Muscle layer of duodenum (tissue), 2 donors: ENCODE data around the gene COX14.
A peak's percentile ranks its signal among the peaks of the same experiment; 100 is the strongest.

Experiments used
- H3K27ac ChIP-seq: one replicate; pipeline ENCODE4 v1.7.0; 2013; ENCODE audit warnings: mild to moderate bottlenecking, low read length
- H3K27me3 ChIP-seq: one replicate; pipeline ENCODE4 v1.7.0; 2013; ENCODE audit warnings: low read depth, mild to moderate bottlenecking, control low read depth, low read length
- H3K36me3 ChIP-seq, 2 donors: one replicate each; pipeline ENCODE4 v1.7.0; 2013; ENCODE audit warnings: low read length in 2 of 2, control low read depth in 1 of 2, mild to moderate bottlenecking in 1 of 2; ENCODE audit not compliant: insufficient read depth in 2 of 2, control insufficient read depth in 1 of 2
- H3K4me1 ChIP-seq, 2 donors: one replicate each; pipeline ENCODE4 v1.7.0; 2013; ENCODE audit warnings: low read length in 2 of 2, mild to moderate bottlenecking in 2 of 2, control low read depth in 1 of 2, moderate library complexity in 1 of 2; ENCODE audit not compliant: insufficient read depth in 2 of 2, control insufficient read depth in 1 of 2
- H3K4me3 ChIP-seq, 2 donors: one replicate each; pipeline ENCODE4 v1.7.0; 2013; ENCODE audit warnings: low read length in 2 of 2, low read depth in 1 of 2, mild to moderate bottlenecking in 1 of 2
- H3K9me3 ChIP-seq, 2 donors: one replicate each; pipeline ENCODE4 v1.7.0; 2013; ENCODE audit warnings: low read length in 2 of 2, control low read depth in 1 of 2, mild to moderate bottlenecking in 1 of 2; ENCODE audit not compliant: control insufficient read depth in 1 of 2
- donor health status: healthy.

COX14 gene

DNA sequence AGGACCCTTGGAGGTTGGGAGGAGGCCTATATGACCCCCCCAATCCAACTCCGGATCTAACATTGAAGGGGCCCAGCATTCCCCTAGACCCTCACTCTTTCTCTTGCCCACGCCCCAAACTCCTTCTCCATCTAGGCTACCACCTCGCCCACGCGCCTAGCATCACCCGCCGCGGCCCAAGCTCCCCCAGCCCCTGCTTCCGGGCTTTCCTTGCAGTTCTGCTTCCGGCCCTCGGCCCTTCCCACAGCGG, 54.7 kb downstream of the COX14 start:
- Histone ChIP-seq H3K27me3 (no peaks in the 10 kb centered on the region), H3K4me1 (peaks cover 5 to 9% of the 10 kb centered on the region in 2 donors), H3K9me3 (no peaks in the 10 kb centered on the region), H3K36me3 (peaks cover 0 to 4% of the 10 kb centered on the region in 2 donors), H3K4me3 (peak overlapping the region; percentile 80 to 94), H3K27ac (peak overlapping the region; percentile 85)

DNA sequence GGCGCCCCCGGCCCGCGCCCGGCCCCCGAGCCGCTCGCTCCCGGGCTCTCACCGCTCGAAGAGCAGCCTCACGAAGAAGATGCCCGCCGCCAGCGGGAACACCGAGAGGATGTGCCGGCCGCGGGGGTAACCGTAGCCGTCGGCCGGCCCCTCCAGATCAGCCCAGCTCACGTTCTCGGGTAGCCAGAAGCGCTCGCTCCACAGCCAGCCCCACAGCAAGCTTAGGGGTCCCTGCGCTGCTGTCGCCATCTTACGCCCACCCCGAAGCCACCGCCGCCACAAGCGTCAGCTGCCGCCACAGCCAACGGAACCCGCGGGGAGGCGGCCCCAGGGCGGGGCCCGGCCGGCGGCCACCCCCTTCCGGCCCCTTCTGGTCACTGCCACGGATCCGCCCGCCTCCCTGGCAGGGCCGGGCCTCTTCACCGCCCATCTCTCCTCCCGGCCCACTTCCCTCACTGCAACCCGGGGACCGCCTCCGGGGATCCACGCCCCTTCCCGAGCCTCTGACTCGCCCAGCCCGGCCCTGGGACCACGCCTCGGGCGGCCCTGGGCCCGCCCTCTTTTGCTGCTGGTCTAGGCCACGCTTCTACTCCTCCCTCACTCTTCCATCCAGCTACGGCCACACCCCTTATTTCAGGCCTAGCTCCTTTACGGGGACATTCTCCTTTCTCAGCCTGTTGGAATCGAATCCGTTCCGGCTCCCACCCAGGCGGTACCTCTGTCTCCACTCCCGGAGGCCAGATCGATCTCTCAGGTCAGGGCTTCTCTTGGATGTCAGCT, 55.2 kb downstream of the COX14 start, which contains the start of gene CERS5:
TSS of gene CERS5 (minus strand) at position 321 of the 780 bp plus-strand sequence. CDS start at position 249, 72 bp downstream.
- Histone ChIP-seq H3K4me3 (peak within 1 kb of the TSS; percentile 80 to 94), H3K36me3 (peaks cover 0 to 4% of the 10 kb centered on the region in 2 donors), H3K9me3 (no peaks in the 10 kb centered on the region), H3K27me3 (no peaks in the 10 kb centered on the region), H3K27ac (peak within 1 kb of the TSS; percentile 86), H3K4me1 (peaks cover 5 to 9% of the 10 kb centered on the region in 2 donors)
